HG03066 (cell line): ENCODE results near the gene CHRNA10.

Experiments used
- ATAC-seq: cut with Tn5 transposase; IDR thresholded peaks from one replicate; pipeline ENCODE4 v1.9.1; 2021; ENCODE audit warnings: low read depth; ENCODE audit not compliant: unreplicated experiment

CHRNA10 gene, protein sequence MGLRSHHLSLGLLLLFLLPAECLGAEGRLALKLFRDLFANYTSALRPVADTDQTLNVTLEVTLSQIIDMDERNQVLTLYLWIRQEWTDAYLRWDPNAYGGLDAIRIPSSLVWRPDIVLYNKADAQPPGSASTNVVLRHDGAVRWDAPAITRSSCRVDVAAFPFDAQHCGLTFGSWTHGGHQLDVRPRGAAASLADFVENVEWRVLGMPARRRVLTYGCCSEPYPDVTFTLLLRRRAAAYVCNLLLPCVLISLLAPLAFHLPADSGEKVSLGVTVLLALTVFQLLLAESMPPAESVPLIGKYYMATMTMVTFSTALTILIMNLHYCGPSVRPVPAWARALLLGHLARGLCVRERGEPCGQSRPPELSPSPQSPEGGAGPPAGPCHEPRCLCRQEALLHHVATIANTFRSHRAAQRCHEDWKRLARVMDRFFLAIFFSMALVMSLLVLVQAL

DNA sequence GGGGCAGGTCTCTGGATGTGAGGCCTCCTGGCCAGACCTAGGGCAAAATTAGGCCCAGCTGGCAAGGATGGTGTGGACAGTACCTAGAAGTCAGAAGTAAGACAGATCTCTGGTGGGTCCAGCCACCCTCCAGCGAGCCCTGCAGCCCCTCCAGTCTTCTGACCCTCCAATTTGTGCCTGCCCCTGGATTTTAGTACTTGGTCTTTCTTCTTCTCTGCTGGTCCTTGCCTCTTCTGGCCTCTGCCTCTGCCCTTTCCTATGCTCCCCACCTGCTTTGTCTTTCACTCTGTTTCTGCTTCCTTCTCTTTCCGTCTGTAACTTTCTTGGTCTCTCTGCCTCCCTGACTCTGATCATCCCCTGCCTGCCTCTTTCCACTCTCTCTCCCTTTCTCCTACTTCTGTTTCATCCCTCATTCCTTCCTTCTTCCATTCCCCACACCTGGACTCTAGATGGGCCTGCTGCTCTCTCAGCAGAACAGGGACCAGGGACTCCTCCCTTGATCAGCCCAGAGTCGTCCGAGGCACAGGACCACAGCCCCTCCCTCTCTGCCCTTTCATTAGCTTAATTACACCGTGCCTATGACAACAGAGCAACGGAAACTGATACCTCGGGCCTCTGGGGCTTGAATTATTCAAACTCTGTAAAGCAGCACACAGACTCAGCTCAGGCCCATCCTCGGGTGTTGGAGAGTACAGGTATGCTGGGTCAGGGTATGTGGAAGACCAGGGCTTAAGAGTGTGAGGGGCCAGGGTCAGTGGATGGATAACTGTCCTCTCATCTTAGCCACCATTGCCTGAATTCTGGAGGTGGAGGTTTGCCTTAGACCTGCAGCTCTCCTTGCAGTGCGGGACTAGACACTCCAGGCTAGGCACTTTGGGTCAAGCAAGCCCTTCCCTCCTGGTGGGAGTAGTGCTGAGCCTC, at the start of gene CHRNA10:
Gene CHRNA10, minus strand, starts transcription at position 51 of the 921 bp plus-strand sequence. CDS start 72 bp downstream, outside the sequence.
- ATAC-seq, result no peak

DNA sequence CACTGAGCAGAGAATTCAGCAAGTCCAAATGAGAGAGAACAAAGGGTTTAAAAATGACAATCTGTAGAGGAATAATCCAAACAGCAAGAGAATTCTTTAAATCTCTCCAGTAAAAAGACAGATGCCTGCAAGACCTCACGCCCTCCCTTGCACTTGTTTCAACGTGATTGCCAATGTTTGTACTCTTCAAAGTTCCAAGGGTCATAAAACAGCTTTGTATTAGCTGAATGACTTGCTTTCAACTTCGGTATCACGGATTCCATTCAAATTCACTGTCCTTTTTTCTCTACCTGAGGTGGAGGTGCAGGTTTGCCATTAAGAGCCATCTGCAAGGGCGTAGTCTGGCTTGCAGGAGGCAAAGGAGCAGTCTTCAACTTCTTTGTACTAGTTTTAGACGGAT, 41.1 kb upstream of the CHRNA10 start:
- ATAC-seq, result no peak

DNA sequence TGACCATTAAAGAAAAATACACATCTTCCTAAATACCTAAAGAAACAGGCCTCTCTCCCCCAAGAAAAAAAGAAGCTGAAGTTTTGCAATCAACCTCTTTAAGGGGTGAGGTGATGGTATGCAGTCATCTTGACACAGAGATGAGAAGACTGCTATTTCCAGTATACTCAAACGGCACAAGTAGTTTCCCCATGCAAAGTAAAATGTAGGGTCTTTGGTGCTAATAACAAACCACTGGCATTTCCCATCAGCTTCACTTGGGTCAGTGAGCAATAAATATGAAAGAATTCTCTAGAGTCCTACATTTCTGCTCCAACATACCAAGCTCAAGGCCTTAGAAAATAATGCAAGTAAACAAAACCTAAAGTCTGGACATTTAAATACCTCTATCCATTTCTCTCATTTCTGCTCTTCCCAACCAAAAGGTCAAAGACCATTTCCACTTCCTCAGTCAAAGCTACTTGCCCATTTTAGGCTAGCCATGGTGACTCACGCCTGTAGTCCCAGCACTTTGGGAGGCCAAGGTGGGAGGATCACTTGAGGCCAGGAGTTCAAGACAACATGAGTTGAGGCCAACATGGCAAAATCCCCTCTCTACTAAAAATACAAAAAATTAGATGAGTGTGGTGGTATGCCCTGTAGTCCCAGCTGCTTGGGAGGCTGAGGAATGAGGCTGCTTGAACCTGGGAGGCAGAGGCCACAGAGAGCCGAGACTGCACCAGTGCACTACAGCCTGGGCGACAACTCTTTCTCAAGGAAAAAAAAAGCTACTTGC, 39.5 kb upstream of the CHRNA10 start:
- no peak for ATAC-seq

DNA sequence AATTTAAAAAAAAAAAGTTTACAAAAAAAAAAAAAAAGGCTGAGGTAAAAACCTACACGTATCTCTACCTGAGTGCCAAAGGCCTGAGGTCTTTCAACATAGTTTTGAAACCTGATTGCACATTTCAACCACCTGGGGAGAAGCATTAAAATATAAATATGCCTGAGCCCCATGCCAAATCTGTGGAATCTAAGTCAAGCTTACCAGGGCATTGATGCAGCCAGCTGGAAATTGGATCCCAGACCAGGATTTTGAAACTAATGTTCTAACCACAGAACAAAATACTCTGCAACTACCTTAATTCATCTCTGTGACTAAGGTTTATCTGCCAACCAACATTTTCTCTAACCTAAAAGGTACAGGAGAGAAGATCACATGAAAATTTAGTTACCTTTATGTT, 38.8 kb upstream of the CHRNA10 start:
- ATAC-seq, result no peak

DNA sequence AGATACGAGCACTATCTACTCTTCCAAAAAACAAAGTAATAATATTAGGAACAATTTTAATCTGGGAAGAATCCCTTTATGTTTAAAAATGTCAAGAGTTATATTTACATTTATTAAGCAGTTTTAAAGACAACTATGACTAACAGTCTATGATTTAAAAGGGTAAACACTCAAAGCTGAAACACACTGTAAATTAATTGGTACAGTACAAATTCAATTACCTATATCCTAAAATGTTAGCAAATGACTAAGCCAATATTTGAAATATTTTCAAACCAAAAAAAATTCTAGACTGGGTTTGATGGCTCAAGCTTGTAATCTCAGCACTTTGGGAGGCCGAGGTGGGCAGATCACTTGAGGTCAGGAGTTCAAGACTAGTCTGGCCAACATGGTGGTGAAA, 36.0 kb upstream of the CHRNA10 start:
- ATAC-seq, result no peak

DNA sequence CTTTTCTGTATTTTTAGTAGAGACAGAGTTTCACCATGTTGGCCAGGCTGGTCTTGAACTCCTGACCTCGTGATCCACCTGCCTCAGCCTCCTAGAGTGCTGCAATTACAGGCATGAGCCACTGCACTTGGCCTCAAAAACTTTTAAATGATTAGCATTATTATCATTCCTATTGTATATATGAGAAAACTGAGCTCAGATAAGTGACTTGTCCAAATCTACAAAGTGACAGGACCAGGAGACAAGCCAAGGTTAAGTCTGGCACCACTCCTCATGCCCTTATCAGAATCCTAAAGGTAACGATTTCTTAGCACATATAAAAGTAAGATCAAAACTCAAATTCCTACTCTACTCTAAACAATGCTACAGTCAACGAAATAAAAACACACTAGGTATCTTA, 32.2 kb upstream of the CHRNA10 start:
- no peak for ATAC-seq

DNA sequence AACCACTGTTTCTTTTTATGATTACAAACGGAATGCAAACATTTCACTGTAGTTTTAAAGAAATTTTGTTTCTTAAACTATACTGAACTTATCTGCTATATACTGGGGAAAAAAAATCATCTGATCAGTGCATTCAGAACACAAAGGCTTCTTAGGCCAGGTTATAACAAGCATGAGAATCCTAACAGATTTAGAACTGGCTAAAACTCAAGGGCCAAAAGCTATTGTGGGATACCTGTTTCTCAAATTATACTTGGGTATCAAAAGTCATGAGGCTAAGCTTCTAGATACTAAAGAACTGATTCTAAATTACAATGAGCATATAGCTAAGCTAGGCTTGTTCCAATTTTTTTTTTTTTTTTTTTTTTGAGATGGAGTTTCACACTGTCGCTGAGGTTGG, 29.7 kb upstream of the CHRNA10 start:
- no peak for ATAC-seq

DNA sequence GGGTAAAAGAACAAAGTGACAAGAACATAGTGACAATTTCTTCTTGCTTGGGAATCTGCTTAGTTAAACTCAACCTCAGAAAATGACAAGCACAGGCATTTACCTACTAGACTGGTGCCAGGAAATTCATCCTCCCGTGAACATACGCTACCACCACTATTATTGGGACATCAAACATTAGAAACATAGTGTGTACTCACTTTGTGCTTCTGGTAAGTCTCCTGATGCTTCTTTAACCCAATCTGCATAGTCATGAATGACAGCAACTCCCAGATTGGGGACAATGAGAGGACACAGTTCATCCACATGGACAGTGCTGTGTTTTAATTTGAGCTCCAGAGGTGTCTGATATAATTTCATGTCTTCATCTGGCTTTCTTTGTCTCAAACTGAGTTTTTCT, 29.2 kb upstream of the CHRNA10 start:
- no peak for ATAC-seq

DNA sequence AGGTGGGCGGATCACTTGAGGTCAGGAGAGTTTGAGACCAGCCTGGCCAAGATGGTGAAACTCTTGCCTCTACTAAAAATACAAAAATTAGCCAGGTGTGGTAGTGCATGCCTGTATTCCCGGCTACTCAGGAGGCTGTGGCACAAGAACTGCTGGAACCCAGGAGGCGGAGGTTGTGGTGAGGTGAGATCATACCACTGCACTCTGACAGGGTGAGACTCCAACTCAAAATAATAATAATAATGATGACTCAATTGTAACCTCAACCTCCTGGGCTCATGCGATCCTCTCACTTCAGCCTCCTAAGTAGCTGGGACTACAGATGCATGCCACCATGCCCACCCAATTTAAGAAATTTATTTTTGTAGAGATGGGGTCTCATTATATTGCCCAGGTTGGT, 15.6 kb upstream of the CHRNA10 start:
- ATAC-seq, result no peak

DNA sequence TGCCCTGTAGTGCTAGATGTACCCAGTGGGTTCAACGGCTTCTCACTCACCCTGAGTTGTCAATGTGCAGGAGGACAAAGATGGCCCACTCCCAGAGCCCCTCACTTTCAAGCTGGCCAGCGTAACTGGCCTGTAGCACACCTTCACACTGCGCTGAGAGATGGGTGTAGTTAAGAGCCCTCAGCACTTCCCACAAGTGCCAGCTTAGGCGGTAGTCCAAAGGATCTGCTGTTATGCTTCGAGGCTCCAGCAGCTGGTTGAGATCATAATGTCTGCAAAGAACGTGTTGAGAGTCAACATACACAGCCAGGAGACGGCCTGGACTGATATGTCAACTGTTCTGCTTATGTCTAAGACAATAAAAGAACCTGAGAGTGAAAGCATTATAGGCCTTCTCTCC, 14.7 kb upstream of the CHRNA10 start:
- ATAC-seq, result no peak

DNA sequence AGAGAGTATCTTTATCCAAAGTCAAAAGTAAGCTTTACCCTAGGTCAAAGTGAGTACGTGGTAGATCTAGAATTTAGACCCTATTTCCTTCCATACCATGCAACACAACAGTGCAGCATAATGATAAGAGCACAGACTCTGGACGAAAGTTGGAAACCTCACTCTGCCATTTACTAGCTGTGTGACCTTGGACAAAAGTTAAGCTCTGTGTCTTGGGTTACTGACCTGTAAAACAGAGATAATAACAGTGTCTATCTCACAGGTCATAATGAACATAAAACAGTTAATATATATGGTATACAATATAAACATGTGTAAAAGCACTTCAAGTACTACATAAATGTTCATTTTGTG, 13.6 kb upstream of the CHRNA10 start:
- no peak for ATAC-seq

DNA sequence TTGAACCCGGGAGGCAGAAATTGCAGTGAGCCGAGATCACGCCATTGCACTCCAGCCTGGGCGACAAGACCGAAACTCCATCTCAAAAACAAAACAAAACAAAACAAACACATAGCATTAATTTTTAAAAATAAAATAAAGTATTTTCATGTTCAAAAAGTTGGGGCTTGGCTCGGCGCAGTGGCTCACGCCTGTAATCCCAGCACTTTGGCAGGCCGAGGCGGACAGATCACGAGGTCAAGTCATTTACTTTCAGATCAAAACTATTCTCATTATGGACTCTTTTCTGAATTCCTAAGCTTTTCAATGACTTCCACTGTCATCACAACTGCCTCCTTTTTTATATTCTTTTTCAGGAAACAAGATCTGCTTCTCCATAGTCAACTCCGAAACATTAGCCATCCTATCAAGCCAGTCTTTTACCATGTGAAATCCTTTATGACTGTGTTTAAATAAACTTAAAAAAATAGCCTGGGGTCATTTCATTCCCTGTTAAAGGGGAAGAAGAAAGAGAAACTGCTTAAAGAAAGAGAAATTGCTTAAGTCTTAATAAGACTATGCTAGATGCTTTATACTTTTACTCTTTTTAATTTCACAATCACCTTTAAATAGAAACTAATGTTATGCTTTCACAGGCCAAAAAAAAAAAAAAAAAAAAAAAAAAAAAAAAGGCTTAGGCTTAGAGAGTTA, 13.1 kb upstream of the CHRNA10 start:
- ATAC-seq, result no peak

DNA sequence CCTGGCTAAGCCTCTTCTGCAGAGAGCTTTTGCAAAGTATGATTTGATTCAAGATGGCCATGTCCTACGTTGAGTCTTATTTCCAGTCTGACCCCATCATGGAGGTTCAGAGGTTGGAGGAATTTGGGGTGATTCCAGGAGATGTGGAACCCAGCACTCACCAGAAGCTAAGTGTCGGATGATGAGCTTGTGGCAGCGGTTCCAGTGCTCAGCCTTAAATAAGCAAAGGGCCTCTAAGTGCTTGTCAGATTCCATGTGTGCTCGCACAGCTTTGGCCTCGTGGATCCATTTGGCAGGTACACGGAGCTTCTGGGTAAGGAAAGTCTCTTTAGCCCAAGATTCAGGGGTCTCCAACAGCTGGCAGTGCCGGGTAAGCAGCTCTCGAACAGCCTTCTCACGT, 11.9 kb upstream of the CHRNA10 start:
- no peak for ATAC-seq

DNA sequence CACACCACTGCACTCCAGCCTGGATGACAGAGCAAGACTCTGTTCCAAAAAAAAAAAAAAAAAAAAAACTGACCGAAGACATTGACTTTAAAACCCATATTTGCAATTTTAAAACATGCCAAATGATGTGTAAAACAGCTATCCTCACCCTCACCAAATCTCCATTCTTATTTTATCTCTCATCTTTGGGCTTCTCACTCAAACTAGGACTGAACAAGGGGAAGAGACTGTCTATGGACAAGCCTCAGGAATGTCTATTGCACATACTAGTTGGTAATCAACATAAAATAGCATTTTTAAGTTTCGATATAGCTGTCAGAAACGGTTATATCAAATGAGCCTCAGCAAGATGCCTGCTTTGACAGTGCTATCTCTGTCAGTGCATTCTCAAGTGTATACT, 7.9 kb upstream of the CHRNA10 start:
- ATAC-seq, result no peak

DNA sequence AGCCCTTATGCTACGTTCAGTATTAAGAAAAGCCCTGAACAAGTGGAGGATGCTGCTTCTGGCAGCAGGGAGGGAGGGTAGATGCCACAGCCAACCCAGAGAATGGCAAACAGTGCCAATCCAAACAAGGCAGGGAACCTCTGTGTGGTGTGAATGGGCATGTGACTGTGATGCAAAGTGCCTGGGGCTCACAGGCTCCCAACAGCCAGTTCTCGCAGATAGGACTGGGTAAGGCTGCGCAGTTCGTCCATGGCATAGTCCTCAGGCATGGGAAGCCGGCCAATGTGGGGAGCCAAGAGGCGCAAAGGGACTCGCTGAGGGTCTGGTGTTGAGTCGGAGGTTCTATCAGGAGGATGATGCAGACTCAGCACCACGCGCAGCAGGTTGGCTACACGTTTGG, 4.8 kb upstream of the CHRNA10 start:
- no peak for ATAC-seq

DNA sequence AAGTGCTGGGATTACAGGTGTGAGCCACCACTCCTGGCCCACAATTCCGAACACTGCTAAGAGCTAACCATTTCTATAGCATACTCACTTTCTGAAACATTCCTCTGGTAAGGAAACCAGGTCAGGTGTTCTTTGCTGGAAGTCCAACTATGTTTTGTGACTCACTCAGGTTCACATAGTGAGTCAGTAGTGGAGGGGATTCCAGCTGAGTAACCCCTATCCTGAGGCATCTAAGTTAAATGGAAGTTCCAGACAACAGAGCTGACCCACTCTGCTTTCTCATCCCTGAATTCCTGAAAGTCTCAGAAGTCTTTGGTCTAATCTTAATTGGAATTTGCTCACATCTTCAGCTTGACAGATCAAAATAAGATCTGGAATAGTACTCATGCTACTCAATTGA, 3.0 kb upstream of the CHRNA10 start:
- ATAC-seq, result no peak

DNA sequence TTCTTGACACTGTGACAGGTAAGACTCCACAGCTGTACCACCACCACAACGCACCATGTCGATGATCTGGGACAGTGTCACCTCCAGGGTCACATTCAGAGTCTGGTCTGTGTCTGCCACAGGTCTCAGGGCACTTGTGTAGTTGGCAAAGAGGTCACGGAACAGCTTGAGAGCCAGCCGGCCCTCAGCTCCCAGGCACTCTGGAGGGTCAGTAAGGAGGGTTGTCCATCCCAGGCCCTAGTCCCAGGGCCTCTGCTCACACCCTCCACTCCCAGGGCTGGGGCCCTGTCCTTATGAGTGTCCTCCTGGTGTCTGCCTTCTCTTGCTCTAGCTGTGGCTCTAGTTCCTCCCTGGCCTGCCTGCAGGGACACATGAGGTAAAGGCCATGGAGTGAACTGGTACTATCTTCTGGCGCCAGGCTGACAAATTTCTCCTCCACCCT, 1.4 kb downstream of the CHRNA10 start:
- no peak for ATAC-seq

DNA sequence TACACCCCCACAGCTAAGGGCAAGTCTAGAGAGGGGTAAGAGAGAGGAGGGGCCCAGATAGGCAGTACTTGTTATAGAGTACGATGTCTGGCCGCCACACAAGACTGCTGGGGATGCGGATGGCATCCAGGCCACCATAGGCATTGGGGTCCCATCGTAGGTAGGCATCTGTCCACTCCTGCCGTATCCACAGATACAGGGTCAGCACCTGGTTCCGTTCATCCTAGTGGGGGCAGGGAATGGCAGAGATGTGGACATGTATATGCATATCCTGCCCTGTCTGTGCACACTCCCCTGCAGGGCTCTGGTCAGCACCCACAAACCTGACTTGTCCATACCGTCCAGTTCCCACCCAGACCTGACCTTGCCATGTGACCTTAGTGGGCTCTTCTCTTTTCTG, 2.1 kb downstream of the CHRNA10 start:
- no peak for ATAC-seq

DNA sequence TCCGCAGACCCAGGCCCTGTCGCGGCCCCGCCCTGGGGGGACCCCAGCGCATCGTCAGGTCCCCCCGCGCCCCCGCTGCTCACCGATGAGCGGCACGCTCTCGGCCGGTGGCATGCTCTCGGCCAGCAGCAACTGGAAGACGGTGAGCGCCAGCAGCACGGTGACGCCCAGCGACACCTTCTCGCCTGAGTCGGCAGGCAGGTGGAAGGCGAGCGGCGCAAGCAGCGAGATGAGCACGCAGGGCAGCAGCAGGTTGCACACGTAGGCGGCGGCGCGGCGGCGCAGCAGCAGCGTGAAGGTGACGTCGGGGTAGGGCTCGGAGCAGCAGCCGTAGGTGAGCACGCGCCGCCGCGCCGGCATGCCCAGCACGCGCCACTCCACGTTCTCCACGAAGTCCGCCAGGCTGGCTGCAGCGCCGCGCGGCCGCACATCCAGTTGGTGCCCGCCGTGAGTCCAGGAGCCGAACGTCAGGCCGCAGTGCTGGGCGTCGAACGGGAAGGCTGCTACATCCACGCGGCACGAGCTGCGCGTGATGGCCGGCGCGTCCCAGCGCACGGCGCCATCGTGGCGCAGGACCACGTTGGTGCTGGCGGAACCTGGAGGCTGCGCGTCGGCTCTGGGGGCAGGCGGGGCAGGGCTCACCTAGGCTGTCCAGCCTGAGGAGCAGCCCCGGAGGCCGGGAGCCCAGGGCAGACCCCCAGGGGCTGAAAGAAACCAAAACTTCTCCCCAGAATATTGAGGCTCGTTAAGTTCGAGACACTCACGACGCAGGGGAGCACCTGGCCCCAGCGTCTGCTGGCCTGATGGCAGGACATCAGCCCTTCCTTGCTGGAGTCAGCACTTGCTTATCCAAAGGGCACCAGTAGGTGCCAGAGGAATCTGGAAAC, 3.8 kb downstream of the CHRNA10 start:
- ATAC-seq, result no peak
